Activated CD4-positive, alpha-beta T cell treated with anti-CD3 and anti-CD28 coated beads, Interleukin-2, amount 50 U/mL, for 4 hours (primary cell): ENCODE measurements around the gene PNPLA2.

Source experiments
- DNase-seq, 2 experiments: peaks; one replicate each; pipeline ENCODE4 v3.0.0-alpha.2; 2020

The PNPLA2 gene

DNA sequence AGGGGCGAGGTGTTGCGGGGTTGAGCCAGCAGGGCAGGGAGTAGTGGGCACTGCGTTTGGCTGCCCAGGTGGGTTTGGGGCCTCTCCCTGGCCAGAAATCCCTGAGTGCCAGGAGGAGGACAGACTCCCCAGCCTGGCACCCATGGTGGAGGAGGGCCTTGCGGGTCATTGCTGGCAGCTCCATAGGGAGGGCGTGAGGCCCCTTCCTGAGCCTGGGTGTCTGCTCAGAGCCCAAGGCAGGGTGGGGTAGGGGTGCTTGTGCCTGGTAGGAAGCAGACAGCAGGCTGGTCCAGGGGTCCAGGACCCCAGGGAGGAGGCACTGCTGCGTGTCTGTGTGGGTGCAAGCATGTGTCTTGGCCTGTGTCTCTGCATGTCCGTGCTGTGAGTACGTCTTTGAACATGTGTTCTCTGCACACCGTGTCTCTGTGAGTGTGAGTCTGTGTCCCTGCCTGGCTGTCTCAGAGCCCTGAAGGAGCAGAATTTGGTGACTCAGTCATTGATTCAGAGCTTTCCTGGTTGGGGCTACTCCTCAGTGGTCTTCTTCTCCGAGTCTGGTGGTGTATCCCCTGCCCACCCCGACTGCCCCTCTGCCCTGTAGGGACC is 27.9 kb downstream of the PNPLA2 start:
- DNase-seq = no peak

DNA sequence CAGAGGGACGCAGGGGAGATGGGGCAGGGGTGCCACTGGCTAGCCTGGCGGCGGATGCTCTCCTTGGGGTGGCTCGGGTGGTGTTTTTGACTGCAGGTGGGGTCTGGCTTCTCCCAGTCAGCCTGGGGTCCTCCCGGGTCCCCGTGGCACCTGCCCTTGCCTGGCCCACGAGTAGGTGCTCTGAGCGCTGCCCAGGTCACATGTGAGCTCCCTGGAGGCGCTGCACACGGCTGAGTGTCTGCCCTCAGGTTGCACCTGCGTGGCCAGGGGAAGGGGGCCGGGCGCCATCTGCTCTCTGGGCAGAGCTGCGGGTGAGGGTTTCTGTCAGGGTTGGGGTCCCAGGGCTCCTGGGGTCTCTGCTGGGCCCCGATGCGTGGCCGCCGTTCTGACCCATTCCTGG is 29.2 kb downstream of the PNPLA2 start:
- DNase-seq = no peak

DNA sequence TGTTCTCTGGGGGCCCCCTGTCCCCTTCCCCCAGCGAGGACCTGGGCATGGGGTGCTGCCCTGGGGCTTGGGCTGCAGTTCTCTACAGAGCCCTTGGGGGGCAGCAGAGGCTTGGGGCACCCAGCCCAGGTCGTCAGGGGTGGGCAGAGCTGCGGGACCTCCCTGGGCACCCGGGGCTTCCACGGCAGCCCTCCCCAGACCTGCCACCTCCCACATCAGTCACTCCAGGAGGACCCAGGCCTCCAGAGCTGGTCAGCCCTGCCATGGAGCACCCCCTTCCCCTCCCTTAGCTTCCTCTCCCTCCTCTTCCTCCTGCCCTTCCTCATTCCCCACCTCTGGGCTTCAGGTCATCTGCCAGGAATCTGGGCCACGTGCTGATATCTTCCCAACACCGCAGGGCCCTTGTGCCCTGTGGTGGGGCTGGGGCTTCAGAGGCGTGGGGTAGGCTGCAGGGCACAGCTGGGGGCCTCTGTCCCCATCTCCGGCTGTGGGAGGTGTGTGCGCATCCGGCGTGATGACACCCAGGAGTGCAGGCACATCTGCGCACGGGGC is 29.7 kb downstream of the PNPLA2 start:
- peak; percentile 59 for DNase-seq

DNA sequence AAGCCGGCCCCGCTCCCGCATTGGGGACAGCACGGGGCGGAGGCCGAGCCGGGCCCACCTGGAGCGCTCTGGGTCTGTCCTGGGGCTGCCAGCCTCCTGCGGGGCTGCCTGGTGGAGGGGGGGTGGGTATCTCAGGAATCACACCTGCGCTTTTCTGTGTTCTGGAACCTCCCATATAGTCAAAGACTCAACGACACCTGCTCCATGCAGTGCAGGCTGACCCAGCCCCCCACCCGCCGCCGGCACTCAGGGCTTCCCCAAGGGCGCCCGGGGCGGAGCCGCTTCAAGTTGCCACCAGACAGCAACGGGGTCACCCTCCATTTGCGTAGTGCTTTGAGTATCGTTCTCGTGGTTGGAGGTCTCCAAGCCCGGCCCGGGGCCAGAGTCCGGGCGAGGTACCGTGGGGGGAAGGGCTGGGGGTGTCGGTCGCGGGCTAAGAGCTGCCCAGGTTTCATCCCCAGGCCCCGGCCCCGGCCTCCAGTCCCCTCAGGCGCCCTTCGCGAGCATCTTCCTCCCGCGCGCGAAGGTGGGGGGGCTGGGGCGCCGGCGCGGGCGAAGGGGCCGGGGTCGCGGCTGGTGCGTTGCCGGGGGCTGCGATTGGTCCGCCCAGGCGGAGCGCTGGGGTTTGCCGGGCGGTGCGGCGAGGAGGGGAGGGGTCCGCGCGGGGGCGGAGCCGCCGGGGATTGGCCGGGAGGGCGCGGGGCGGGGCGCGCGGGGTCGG is 30.6 kb downstream of the PNPLA2 start:
- no peak for DNase-seq

DNA sequence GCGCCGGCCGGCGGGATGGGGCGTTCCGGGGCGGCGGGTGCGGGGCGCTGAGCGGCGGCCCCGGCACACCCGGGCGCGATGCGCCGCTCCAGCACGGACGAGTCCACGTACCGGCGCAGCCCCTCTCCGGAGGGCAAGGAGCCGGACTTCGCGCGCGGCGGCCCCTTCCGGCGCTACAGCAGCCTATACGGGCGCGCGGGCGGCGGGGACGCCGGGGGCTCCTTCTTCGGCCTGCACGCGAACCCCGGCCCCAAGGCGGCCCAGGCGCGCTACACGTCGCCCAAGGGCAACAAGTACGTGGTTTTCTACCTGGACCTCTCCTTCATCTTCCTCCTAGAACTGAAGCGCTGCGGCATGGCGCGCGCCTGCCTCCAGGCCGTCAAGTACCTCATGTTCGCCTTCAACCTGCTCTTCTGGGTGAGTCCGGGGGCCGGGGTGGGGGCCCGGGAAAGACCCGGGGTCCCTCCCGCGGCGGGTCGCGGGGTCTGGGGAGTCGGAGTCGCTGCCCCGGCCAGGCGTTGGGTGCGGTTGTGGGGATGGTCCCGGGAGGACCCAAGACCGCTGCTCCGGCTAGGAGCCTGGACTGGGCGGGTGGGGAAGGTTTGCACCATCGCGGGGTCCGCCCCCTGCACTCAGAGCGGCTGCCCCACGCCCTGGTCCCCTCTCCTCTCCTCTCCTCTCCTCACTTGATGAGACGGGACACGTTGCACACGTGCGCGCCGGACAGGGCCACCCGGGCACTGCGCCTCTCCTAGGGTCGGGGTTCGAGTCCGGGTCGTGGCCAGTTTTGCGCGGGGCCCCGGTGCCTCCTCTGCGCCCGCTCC is 31.4 kb downstream of the PNPLA2 start:
- DNase-seq = no peak

DNA sequence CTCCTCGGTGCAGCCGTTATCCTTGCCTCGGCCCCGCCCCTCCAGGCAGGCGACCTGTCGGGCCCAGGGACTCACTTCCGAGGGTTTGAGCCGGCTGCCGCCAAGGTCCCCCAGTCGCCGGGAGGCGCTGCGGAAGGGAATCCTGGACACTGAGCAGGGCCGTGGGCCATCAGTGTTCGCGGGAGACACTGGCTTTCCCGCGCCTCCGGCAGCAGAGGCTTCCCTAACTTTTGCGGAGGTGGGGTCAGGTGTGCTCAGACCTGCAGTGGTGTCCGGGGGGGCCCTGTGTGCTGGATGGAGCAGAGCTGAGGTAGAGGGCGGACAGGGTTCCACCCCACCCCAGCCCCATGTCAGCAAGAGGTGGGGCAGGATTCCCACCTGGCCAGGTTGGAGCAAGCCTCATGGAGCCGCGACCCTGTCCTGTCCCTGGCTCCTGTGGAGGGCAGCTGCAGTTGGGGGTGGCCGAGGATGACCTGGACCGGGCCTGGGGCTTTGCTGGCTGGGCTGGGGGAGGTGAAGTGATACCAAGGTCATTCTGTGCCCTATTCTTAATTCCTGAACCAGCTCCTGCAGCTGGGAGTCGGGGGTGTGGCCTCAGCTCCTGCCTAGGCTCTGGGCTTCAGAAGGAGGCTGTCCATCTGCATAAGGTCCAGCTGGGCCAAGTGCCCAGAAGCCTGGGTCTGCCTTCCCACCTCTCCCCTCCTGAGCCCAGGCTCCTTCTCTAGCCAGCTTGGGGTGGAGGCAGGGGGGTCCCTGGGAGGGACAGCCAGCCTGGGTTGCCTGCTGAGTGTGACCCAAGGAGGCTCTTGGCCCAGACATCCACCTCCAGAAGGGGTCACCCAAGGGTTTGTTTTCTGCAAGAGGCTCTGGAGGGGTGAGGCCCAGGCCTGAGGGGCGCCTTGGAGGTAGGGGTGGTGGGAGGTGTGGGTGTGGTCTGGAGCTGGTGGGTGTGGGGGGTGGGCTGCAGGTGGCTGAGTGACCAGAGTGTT is 32.4 kb downstream of the PNPLA2 start:
- DNase-seq = no peak

DNA sequence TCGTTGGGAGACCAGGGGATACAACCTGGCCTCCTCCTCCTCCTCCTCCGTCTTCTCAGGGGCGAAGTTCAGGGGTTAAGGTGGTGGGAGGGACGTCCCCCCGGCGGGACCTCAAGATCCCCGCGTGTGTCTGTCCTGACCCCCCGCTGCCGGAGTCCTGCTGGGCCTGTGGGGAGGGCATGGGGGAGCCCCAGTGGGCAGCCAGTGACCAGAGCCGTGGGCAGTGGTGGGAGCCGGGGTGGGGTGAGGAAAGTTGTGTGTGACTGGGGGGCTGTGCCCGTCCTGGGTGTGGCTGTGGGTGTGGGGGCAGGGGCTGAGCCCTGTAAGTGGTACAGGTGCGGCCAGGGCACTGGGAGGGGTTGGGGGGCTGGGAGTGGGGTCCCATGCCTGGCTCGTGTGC is 34.0 kb downstream of the PNPLA2 start:
- no peak for DNase-seq

DNA sequence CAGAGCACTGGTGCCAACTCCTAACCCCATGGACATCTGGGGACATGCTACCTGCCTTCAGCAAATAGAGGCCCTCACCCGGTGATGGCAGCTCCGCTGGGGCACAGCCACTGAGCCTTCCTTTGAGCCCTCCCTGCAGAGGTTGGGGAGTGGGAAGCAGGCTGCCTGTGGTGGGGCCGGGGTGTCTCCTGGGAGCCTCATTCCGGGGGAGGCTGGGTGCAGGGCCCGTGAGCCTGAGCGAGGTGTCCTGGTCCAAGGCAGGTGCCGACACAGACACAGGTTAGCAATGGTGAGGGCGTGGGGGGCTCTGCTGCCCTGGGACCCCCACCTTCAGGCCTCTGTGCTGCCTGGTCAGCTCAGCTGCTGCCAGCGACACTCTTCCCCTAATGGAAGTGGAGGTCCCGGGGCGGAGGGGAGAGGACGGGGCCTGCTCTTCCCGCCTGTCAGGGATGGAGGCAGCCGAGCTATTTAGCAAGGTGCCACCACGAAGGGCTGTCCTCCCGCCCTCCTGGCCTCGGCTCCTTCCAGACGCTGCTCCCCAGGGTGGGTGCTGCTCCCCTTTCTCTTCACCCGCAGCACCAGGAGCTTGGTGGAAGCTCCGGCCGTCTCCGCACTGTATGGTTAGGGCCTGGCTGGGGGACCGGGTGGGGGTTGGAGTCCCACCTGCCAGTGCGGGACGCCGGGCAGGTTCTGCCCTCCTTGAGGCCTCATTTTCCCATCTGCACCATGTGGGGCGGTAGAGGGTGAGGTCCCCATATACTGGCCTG is 35.2 kb downstream of the PNPLA2 start:
- DNase-seq = no peak

DNA sequence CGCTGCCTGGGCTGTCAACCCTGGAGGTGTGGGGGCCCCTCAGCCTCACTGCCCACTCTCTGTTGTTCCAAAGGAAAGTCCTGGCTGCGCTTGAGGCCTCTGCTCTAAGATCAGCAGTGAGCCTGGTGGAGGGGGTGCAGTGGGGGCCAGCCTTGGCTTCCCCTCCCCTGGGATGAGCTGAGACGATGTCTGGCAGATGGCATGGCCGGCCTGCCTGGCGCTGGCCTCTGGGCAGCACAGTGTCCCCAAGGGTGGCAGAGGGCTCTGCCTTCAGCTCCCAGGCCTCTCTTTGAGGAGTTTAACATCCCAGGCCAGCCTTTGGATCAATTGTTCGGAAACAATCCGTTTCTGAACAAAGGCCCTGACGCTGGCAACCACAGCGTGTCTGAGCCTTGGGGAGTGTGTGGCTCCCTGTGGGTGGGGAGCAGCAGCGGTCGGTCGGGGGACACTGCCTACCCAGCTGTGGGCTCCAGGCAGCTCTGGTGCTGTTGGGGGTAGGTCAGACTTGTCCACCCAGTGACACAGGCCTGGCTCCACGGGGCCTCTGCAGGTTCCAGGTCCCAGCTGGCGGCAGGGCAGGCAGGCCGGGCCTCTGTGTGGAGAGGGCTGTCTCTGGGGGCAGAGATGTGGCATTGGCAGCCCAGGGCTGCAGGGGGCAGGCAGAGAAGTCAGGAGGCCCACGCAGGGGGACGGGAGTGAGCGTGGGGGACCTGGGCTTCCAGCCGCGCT is 36.1 kb downstream of the PNPLA2 start:
- DNase-seq = no peak

DNA sequence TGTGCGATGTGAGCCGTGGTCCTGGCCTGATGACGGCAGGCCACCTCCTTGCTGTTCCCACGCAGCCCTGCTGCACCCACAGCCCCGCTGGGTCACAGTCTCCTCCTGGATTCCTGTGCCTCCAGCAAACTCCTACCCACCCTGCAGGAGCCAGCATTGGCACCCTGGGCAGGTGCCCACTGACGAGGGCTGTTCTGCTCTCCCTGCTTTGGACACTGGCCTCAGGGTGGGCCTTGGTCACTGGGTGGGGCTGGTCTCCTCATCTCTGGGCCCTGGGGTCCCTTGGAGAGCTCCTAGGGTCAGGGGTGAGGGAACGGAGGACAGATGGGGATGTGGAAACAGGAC is 36.6 kb downstream of the PNPLA2 start:
- no peak for DNase-seq

DNA sequence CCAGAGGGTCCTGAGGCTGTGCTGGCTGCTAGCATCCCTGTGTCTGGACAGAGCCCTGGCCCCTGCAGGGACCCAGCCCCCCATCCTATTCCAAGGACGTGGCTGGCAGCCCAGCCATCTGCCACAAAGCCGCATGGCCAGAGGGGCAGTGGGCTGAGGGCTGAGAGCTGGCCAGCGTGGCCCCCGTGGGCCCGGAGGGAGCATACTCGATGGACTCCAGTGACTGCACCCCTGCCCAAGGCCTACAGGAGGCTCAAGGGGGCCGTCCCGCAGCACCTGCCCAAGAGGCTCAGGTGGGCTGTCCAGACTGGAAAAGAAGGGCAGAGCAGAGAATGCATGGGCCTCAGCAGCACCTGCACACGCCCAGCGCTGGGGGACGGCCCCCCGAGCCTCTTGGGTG is 37.1 kb downstream of the PNPLA2 start:
- no peak for DNase-seq

DNA sequence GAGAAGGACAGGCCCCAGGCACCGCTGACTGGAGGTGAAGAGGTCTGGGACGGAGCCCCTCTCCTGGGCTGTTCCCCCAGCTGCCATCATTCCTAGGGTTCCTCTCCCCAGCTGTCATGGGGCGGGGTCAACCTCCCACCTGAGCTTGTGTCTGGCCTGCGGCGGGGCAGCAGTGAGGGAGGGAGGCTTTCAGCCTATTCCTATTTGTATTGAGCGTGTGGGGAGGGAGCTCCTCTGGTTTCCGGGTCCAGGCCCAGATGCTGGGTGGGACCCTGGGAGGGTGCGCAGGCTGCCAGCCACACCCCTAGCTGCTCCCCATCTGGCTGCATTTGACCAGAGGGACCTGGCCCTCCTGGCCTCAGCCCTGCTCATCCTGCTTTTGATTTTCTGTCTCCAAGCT is 37.7 kb downstream of the PNPLA2 start:
- no peak for DNase-seq

DNA sequence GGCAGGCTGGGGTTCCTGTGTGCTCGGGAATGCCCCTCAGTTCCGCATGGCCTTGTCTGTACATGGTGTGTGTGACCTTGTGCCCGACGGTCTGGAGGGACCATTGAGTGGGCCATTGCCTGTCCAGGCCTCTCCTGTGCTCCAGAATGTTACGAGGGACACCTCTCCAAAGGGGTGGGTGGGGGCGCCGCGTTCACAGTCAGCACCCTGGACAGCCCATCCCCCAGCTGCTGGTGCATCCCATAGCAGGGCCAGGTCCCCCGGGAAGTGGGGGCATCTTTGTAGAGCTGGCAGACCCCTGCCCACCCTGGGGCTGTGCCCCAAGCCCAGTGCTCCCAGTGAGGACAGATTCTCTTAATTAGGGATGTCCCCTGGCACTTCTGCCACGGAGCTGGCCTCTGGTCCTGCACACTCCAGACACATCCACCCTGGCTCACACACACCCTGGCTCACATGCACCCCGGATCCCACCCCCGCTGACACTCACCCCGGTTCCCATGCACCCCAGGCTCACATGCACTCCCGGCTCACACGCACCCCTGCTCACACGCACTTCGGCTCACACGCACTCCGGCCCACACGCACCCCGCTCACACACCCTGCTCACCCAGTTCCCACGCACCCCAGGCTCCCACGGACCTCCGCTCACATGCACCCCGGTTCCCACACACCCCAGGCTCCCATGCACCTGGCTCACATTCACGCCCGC is 39.5 kb downstream of the PNPLA2 start:
- DNase-seq = no peak

DNA sequence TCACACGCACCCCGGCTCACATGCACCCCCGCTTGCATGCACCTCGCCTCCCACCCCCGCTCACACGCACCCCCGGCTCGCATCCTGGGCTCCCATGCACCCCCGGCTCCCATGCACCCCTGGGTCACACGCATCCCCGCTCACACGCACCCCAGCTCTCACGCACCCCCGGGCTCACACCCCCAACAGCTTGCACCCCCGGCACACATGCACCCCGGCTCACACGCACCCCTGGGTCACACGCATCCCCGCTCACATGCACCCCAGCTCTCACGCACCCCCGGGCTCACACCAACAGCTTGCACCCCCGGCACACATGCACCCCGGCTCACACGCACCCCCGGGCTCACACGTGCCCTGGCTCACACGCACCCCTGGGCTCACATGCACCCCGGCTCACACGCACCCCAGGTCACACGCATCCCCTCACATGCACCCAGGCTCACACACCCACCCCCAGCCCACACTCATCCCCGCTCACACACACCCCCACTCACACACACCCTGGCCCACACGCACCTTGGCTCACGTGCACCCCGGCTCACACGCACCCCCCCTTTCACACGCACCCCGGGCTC is 40.1 kb downstream of the PNPLA2 start:
- DNase-seq = no peak

DNA sequence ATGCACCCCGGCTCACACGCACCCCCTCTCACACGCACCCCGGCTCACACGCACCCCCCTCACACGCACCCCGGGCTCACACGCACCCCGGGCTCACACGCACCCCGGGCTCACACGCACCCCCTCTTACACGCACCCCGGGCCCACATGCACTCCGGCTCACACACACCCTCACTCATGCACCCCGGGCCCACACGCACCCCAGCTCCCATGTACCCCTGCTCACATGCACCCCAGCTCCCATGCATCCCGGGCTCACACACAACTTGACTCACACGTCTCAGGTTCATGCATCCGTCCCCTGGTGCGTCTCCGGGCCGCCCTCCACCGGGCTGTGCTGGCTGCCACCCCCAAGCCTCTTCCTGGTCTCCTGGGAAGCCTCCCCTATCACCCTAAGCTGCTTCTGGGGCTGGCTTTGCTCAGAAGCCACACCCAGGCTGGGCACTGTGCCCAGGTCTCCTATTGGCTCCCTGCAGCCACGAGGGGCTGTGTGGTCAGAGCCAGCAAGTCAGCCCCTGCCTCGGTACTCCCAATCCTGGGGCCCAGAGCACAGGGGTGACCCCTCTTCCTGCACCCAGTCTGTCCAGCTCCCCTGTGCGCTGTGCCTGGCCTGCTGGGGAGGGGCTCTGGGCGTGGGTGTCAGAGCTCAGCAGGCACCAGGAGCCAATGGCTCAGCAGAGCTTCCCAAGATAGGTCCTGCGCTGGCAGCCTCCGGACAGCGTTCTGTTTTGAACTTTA is 40.8 kb downstream of the PNPLA2 start:
- DNase-seq = no peak

DNA sequence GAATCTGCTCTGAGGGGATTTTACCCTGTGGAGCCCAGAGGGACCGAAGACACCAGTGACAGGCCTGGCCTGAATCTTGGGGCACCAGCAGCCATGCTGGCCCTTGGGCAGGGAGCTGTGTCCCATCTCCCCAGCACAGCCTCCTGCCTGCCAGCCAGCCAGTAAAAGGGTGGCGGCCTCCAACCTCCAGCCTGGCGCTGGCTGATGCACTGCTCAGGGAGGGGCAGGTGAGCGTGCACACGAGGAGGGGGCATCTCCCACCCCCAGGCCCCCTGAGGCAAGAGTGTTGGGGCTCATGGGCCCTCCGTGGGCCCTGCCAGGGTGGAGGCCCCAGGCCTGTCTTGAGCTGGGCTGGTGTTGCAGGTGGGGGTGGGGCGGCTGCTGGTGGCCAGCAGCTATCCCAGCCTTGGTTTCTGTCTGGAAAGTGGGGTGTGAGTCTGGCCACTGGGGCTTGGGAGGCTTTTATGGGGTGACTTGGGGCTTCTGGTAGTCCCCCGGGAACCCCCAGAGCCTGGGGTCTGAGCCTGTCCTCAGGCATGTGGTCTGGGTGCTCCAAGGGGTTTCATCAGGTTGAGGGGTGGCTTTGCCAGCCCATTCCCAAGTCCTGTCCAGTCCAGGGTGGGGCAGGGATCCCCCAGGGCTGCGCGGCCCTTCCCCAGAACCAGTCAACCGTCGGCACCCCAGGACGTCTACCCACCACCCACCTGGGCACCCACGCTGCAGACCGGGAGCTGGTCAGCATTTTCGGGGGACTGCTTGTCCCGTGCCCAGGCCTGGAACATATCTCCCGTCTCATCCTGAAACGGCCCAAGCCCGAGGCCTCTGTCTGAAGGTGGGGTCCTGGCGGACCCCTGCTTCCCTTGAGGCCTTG is 41.8 kb downstream of the PNPLA2 start:
- DNase-seq = no peak

DNA sequence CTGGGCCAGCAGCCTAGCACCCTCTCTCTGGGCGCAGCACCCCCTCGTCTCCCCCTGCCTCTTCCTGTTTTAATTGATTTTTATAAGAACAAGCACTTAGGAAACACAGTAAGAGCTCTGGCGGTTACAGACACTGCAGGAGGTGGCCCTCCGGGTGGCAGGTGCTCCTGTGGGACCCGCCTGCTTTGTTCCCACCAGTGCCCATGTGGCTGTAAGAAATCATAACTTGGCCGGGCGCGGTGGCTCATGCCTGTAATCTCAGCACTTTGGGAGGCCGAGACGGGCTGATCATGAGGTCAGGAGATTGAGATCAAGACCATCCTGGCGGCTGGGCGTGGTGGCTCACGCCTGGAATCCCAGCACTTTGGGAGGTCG is 42.4 kb downstream of the PNPLA2 start:
- no peak for DNase-seq

DNA sequence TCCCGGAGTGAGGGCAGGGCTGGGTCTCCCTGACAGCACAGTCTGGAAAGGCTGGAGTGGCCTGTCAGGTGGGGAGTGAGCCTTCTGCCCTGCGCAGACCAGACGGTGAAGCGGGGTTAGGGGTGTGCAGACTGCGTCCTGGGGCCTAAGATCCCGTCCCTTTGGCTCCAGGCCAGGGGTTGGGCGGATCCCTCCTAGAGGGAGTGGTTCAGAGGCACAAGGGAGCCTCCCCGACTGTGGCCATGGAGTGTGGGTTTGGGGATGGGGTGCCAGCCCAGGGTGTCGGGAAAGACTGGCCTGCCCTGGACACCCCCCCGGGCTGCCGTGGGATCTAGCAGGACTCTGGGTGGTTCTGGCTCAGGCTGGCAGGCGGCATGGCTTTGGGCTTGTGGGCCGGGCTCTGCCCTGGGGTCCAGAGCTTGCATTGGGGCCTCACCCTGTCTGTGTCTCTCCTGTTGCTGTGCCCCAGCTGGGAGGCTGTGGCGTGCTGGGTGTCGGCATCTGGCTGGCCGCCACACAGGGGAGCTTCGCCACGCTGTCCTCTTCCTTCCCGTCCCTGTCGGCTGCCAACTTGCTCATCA is 43.5 kb downstream of the PNPLA2 start:
- no peak for DNase-seq
